ENCODE results near the gene ZNF432.

The ZNF432 gene

GRCh38 chr19:52007806-52008557 lies 40.7 kb downstream of the ZNF432 start, which contains the start of gene ZNF615:
TSS of gene ZNF615 (minus strand) at chr19:52008211. CDS start at chr19:52003711, 4,500 bp downstream.
- peak; percentile 87 for DNase-seq

GRCh38 chr19:52007451-52007805 lies 41.2 kb downstream of the ZNF432 start:
- no peak for DNase-seq

DNA sequence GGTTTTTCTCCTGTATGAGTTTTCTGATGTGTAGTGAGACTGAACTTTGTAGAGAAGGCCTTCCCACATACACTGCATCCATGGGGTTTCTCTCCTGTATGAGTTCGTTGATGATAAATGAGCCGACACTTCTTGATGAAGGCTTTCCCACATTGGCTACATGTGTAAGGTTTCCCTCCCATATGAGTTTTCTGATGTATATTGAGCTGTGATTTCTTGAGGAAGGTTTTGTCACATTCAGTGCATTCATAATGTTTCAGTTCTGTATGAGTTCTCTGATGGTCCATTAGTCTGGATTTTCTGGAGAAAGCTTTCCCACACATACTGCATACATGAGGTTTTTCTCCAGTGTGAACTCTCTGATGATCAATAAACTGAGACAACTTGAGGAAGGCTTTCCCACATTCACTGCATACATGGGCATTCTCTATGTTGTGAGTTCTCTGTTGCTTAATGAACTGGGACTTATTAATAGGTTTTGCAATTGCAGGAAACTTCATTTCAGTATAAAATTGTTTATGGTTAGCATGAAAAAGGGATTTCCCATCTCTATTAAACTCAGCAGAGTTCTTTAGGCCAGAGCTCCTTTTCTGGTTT lies 54.5 kb downstream of the ZNF432 start:
- no peak for DNase-seq

- DNase-seq, result no peak
These were observed 55.2 kb downstream of the ZNF432 start for GRCh38 chr19:51993422-51993821.

- DNase-seq, result peak; percentile 100
These were observed 62.0 kb downstream of the ZNF432 start, which contains the start of gene ZNF350 for GRCh38 chr19:51986309-51987291. TSS of gene ZNF350 (minus strand) at chr19:51986840. CDS start at chr19:51974360, 12,480 bp downstream.

DNA sequence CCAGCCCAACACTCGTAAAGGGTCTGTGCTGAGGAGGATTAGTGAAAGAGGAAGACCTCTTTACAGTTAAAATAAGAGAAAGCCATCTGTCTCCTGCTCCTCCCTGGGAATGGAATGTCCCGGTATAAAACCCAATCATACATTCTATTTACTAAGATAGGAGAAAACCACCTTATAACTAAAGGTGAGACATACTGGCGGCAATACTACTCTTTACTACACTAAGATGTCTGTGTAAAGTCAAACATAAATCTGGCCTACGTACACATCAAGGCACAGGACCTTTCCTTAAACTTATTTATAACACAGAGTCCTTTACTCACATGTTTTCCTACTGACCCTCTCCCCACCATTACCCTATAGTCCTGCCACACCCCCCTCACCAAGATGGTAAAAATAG lies 65.3 kb downstream of the ZNF432 start:
- DNase-seq, result no peak
